HG02870 (cell line): ENCODE results near the gene EXD1.
"Not testable (repeated sequence)": the region's sequence is repeated elsewhere in the genome, so short reads cannot be mapped to it uniquely, and the experiment has no call there.

Experiments used
- ATAC-seq: cut with Tn5 transposase; IDR thresholded peaks from one replicate; pipeline ENCODE4 v1.9.1; 2021; ENCODE audit warnings: mild to moderate bottlenecking, moderate library complexity; ENCODE audit not compliant: unreplicated experiment

The EXD1 gene

GRCh38 chr15:41151451-41152005 is 79.0 kb downstream of the EXD1 start:
- no peak for ATAC-seq

DNA sequence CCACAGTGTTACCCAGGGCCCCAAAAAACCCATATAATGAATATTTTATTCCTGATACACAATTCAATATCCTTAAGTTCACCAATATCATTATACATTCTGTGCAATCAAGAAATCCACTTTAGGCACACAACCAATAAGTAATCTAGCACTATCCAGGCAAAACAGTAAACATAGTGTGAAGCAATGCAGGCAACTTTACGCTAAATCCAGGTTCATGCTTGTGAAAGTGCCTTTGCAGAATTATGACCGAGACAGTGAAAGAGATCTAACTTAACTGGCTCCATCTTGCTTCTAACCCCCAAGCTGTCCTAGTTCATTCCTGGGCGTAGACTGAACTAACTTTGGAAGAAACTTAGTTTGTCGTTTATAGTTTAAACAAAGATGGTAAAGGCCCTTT is 80.3 kb downstream of the EXD1 start:
- no peak for ATAC-seq

- no peak for ATAC-seq
Measured at GRCh38 chr15:41148065-41148464, 82.5 kb downstream of the EXD1 start.

DNA sequence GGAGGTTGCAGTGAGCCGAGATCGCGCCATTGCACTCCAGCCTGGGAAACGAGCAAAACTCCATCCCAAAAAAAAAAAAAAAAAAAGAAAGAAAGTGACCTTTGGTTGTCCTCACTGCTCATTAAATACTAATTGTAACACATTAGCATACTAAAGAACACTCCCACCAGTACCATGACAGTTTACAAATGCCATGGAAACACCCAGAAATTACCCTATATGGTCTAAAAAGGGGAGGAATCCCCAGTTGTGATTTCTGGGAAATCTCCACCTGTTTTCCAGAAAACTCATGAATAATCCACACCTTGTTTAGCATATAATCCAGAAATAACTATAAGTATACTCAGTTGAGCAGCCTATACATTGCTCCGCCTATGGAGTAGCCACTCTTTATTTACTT is 90.9 kb downstream of the EXD1 start:
- ATAC-seq: no peak

DNA sequence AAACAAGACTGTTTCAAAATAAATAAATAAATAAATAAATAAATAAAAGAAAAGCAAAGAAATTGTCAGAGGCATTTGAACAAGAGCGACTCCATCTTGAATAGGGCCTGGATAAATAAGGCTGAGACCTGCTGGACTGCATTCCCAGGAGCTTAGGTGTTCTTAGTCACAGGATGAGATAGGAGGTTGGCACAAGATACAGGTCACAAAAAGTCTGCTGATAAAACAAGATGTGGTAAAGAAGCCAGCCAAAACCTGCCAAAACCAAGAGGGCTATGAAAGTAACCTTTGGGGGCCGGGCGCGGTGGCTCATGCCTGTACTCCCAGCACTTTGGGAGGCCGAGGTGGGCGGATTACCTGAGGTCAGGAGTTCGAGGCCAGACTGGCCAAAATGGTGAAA is 91.4 kb downstream of the EXD1 start:
- not testable (repeated sequence) for ATAC-seq

GRCh38 chr15:41135580-41135979 is 95.0 kb downstream of the EXD1 start:
- not testable (repeated sequence) for ATAC-seq

- no peak for ATAC-seq
Measured at GRCh38 chr15:41133454-41133853, 97.1 kb downstream of the EXD1 start.
